ENCODE data around the gene CNTNAP2.
"Not testable (repeated sequence)": the region's sequence is repeated elsewhere in the genome, so short reads cannot be mapped to it uniquely, and the experiment has no call there.

CNTNAP2 gene

DNA sequence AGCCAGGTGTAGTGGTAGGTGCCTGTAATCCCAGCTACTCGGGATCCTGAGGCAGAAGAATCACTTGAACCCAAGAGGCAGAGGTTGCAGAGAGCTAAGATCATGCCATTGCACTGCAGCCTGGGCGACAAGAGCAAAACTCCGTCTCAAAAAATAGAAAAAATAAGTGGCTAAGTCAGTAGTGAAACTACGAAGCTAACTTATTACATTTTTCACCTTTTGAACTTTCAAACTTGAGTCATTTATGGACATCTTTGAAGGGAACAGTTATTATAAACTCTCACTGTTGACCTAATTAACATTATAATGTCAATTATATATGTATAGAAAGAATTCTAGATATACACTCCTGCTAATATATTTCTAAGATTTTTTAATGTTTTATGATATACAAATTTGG, 1932.5 kb downstream of the CNTNAP2 start:
- no peak for DNase-seq (ENCODE audit: low read depth, low spot score)
- H3K9ac ChIP-seq (ENCODE audit: insufficient read length, low read depth): no peak overlapping the region
- H3K27me3 ChIP-seq (ENCODE audit: insufficient read depth, insufficient read length): no peaks in the 10 kb centered on the region
- H3K4me1 ChIP-seq (ENCODE audit: insufficient read depth, insufficient read length): no peaks in the 10 kb centered on the region
- H3K9me3 ChIP-seq (ENCODE audit: insufficient read depth, low read length): no peaks in the 10 kb centered on the region
- no peak for TF ChIP-seq YY1 (IDR thresholded peaks at IDR 0.05; ENCODE audit: insufficient read depth, insufficient read length)
- no peaks in the 10 kb centered on the region for H3K36me3 ChIP-seq (ENCODE audit: insufficient read depth, insufficient read length, low read length)
- no peak overlapping the region for H3K4me3 ChIP-seq (ENCODE audit: insufficient read length, low read depth)

DNA sequence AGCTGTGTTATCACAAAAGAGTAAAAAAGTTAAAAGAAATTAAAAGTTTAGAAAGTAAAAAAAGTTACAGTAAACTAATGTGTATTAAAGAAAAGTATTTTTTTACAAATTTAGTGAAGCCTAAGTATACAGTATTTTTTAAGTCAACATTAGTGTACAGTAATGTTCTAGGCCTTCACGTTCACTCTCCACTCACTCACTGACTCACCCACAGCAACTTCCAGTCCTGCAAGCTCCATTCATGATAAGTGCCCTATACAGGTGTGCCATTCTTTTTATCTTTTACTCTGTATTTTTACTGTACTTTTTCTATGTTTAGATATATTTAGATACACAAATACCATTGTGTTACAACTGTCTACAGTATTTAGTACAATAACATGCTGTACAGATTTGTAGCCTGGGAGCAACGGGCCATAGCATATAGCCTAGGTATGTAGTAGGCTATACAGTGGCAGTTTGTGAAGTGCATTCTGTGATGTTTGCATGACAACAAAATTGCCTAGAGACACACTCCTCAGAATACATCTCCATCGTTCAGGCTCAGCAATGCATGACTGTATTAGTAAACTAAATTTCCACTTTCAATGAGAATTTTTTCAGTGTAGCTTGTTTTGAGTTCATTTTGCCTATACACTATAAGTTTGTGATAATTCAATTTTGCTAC, 1934.0 kb downstream of the CNTNAP2 start:
- TF ChIP-seq YY1 (IDR thresholded peaks at IDR 0.05; ENCODE audit: insufficient read depth, insufficient read length) (no peak), SUZ12 (IDR thresholded peaks at IDR 0.05; ENCODE audit: extremely low read depth, insufficient read depth, insufficient read length) (no peak), ZNF274 (IDR thresholded peaks at IDR 0.05; ENCODE audit: low read depth, low read length) (no peak)
- DNase-seq (ENCODE audit: low read depth, low spot score): no peak
- H3K9me3 ChIP-seq (ENCODE audit: insufficient read depth, low read length): no peaks in the 10 kb centered on the region
- H3K4me1 ChIP-seq (ENCODE audit: insufficient read depth, insufficient read length): no peaks in the 10 kb centered on the region
- H3K4me3 ChIP-seq (ENCODE audit: insufficient read length, low read depth): no peak overlapping the region
- no peaks in the 10 kb centered on the region for H3K36me3 ChIP-seq (ENCODE audit: insufficient read depth, insufficient read length, low read length)
- no peak overlapping the region for H3K9ac ChIP-seq (ENCODE audit: insufficient read length, low read depth)
- H3K27me3 ChIP-seq (ENCODE audit: insufficient read depth, insufficient read length): no peaks in the 10 kb centered on the region

DNA sequence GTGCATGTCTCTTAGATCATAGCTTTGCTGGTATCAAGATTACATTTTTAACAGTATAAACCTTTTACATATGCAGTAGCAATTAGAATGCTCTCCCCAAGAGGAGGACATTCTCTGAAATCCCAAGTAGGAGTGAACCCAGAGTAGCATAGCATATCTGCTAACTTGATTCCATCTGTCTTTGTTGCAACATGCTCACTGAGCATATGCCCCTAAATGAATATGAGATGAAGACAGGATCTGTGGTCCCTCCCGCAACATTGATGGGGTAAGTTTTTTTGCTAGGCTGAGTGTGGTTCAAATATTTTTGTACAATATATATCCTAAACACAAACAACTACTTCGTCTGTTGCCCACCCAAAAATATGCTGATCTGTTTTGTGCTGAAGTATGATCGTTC, 1939.8 kb downstream of the CNTNAP2 start:
- DNase-seq (ENCODE audit: low read depth, low spot score): no peak
- TF ChIP-seq YY1 (IDR thresholded peaks at IDR 0.05; ENCODE audit: insufficient read depth, insufficient read length): no peak
- TF ChIP-seq ZNF274 (IDR thresholded peaks at IDR 0.05; ENCODE audit: low read depth, low read length): no peak
- Histone ChIP-seq H3K4me3 (ENCODE audit: insufficient read length, low read depth) (no peak overlapping the region), H3K4me1 (ENCODE audit: insufficient read depth, insufficient read length) (no peaks in the 10 kb centered on the region), H3K27me3 (ENCODE audit: insufficient read depth, insufficient read length) (no peaks in the 10 kb centered on the region), H3K9me3 (ENCODE audit: insufficient read depth, low read length) (no peaks in the 10 kb centered on the region), H3K36me3 (ENCODE audit: insufficient read depth, insufficient read length, low read length) (no peaks in the 10 kb centered on the region), H3K9ac (ENCODE audit: insufficient read length, low read depth) (no peak overlapping the region)

GRCh38 chr7:148058092-148058491, 1941.5 kb downstream of the CNTNAP2 start:
- Histone ChIP-seq H3K4me3 (ENCODE audit: insufficient read length, low read depth) (no peak overlapping the region), H3K4me1 (ENCODE audit: insufficient read depth, insufficient read length) (no peaks in the 10 kb centered on the region), H3K9ac (ENCODE audit: insufficient read length, low read depth) (no peak overlapping the region), H3K9me3 (ENCODE audit: insufficient read depth, low read length) (no peaks in the 10 kb centered on the region), H3K27me3 (ENCODE audit: insufficient read depth, insufficient read length) (no peaks in the 10 kb centered on the region), H3K36me3 (ENCODE audit: insufficient read depth, insufficient read length, low read length) (no peaks in the 10 kb centered on the region)
- no peak for TF ChIP-seq ZNF274 (IDR thresholded peaks at IDR 0.05; ENCODE audit: low read depth, low read length)
- DNase-seq (ENCODE audit: low read depth, low spot score): no peak

GRCh38 chr7:148058753-148059152, 1942.2 kb downstream of the CNTNAP2 start:
- no peaks in the 10 kb centered on the region for H3K4me1 ChIP-seq (ENCODE audit: insufficient read depth, insufficient read length)
- no peak overlapping the region for H3K9ac ChIP-seq (ENCODE audit: insufficient read length, low read depth)
- H3K27me3 ChIP-seq (ENCODE audit: insufficient read depth, insufficient read length): no peaks in the 10 kb centered on the region
- H3K9me3 ChIP-seq (ENCODE audit: insufficient read depth, low read length): no peaks in the 10 kb centered on the region
- TF ChIP-seq ZNF274 (IDR thresholded peaks at IDR 0.05; ENCODE audit: low read depth, low read length) (no peak), YY1 (IDR thresholded peaks at IDR 0.05; ENCODE audit: insufficient read depth, insufficient read length) (no peak), SUZ12 (IDR thresholded peaks at IDR 0.05; ENCODE audit: extremely low read depth, insufficient read depth, insufficient read length) (no peak)
- no peak overlapping the region for H3K4me3 ChIP-seq (ENCODE audit: insufficient read length, low read depth)
- no peaks in the 10 kb centered on the region for H3K36me3 ChIP-seq (ENCODE audit: insufficient read depth, insufficient read length, low read length)
- no peak for DNase-seq (ENCODE audit: low read depth, low spot score)

DNA sequence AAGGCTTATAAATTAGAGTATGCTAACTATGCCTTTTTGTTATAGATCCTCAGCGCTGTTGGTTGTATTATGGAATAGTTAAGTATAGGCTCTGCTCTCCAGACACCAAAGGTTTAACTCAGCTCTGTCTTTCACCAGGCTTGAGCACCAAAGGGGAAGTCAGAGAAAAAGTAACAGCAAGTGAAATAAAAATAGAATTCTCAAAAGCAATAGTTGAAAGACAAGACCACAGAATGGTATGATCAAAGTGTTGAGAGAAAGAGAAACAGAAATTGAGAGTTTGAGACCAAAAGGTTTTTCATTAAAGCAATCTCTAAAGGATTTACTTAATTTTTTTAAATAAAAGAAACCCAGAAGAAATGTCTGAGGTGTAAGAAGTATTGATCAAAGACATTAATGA, 1944.1 kb downstream of the CNTNAP2 start:
- TF ChIP-seq SUZ12 (IDR thresholded peaks at IDR 0.05; ENCODE audit: extremely low read depth, insufficient read depth, insufficient read length) (no peak), ZNF274 (IDR thresholded peaks at IDR 0.05; ENCODE audit: low read depth, low read length) (no peak), YY1 (IDR thresholded peaks at IDR 0.05; ENCODE audit: insufficient read depth, insufficient read length) (no peak)

DNA sequence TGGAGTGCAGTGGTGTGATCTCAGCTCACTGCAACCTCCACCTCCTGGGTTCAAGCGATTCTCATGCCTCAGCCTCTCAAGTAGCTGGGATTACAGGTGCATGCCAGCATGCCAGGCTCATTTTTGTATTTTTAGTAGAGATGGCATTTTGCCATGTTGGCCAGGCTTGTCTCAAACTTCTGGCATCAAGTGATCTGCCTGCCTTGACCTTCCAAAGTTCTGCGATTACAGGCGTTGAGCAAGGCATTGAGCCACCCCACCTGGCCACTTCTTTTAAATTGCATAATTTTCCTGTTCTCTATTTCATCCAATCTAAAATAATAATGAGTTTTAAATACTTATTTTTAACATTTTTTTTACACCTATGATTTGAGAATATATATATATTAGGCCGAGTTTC, 1961.5 kb downstream of the CNTNAP2 start:
- H3K4me1 ChIP-seq (ENCODE audit: insufficient read depth, insufficient read length); H3K27me3 ChIP-seq (ENCODE audit: insufficient read depth, insufficient read length); H3K4me3 ChIP-seq (ENCODE audit: insufficient read length, low read depth); H3K36me3 ChIP-seq (ENCODE audit: insufficient read depth, insufficient read length, low read length); DNase-seq (ENCODE audit: low read depth, low spot score); H3K9ac ChIP-seq (ENCODE audit: insufficient read length, low read depth); H3K9me3 ChIP-seq (ENCODE audit: insufficient read depth, low read length): not testable (repeated sequence)

More for the DNA sequence above, 1944.1 kb downstream of the CNTNAP2 start:
- H3K9ac ChIP-seq (ENCODE audit: insufficient read length, low read depth): no peak overlapping the region
- H3K9me3 ChIP-seq (ENCODE audit: insufficient read depth, low read length): no peaks in the 10 kb centered on the region
- DNase-seq (ENCODE audit: low read depth, low spot score): no peak
- H3K27me3 ChIP-seq (ENCODE audit: insufficient read depth, insufficient read length): no peaks in the 10 kb centered on the region
- no peaks in the 10 kb centered on the region for H3K36me3 ChIP-seq (ENCODE audit: insufficient read depth, insufficient read length, low read length)
- H3K4me3 ChIP-seq (ENCODE audit: insufficient read length, low read depth): no peak overlapping the region
- H3K4me1 ChIP-seq (ENCODE audit: insufficient read depth, insufficient read length): no peaks in the 10 kb centered on the region
